T-helper 17 cell (primary cell): ENCODE data around the gene ASB9. TPM values are rescaled to one million over a fixed set of nuclear protein-coding genes. Genes with fewer than 3 reads are reported as not detected.
A peak's percentile ranks its signal among the peaks of the same experiment; 100 is the strongest.
"Not testable (repeated sequence)": the region's sequence is repeated elsewhere in the genome, so short reads cannot be mapped to it uniquely, and the experiment has no call there.

Experiments used
- ATAC-seq: fragments of 150-1000 bp; cut with Tn5 transposase; 2 replicates; pipeline ENCODE4 v1.10.0; 2021; ENCODE audit warnings: mild to moderate bottlenecking, moderate library complexity
- DNase-seq, 3 donors: peaks; one replicate each; pipeline versions ENCODE4 v3.0.0 to v3.0.0-alpha.2; 2020 to 2021
- H3K9me3 ChIP-seq: one replicate; pipeline ENCODE4 v1.7.0; 2013; ENCODE audit warnings: low read length, mild to moderate bottlenecking; ENCODE audit not compliant: control insufficient read depth, poor library complexity, severe bottlenecking
- H3K27ac Mint-ChIP-seq: one replicate; pipeline ENCODE4 v1.8.0; 2022; ENCODE audit warnings: mild to moderate bottlenecking, moderate library complexity, mixed read lengths
- H3K27me3 Mint-ChIP-seq: one replicate; pipeline ENCODE4 v1.8.0; 2022; ENCODE audit warnings: mixed read lengths
- H3K36me3 Mint-ChIP-seq: one replicate; pipeline ENCODE4 v1.8.0; 2022; ENCODE audit warnings: low read depth, mixed read lengths
- H3K4me1 Mint-ChIP-seq: one replicate; pipeline ENCODE4 v1.8.0; 2022; ENCODE audit warnings: mild to moderate bottlenecking, mixed read lengths
- H3K4me3 Mint-ChIP-seq: one replicate; pipeline ENCODE4 v1.8.0; 2022; ENCODE audit warnings: mild to moderate bottlenecking, moderate library complexity, mixed read lengths
- total RNA-seq, 4 donors: library from RNA in 2 of 4; stranded (reverse) in 2 of 4; gene quantifications; one replicate each; pipeline ENCODE4 v1.2.3 and lab custom pipeline; 2022 to 2026

The ASB9 gene
- total RNA-seq, 2 donors from 2014 or later = not detected

- Mint-ChIP-seq H3K27me3 (no peaks in the 10 kb centered on the region), H3K4me1 (no peaks in the 10 kb centered on the region), H3K36me3 (no peaks in the 10 kb centered on the region), H3K27ac (no peak overlapping the region), H3K4me3 (no peak overlapping the region)
- no peak for ATAC-seq
- H3K9me3 ChIP-seq = no peaks in the 10 kb centered on the region
- no peak for DNase-seq
Measured at GRCh38 chrX:15277604-15278003, 7.7 kb upstream of the ASB9 start.

GRCh38 chrX:15274946-15275345 lies 5.1 kb upstream of the ASB9 start:
- no peak for ATAC-seq
- H3K36me3 Mint-ChIP-seq = no peaks in the 10 kb centered on the region
- no peak overlapping the region for H3K27ac Mint-ChIP-seq

GRCh38 chrX:15273275-15273674 lies 3.4 kb upstream of the ASB9 start:
- not testable (repeated sequence) for DNase-seq, H3K4me1 Mint-ChIP-seq, H3K27me3 Mint-ChIP-seq, H3K36me3 Mint-ChIP-seq, ATAC-seq, H3K4me3 Mint-ChIP-seq, H3K27ac Mint-ChIP-seq, H3K9me3 ChIP-seq

More at GRCh38 chrX:15274946-15275345, 5.1 kb upstream of the ASB9 start:
- no peak for DNase-seq
- no peaks in the 10 kb centered on the region for H3K9me3 ChIP-seq
- Mint-ChIP-seq H3K27me3 (no peaks in the 10 kb centered on the region), H3K4me3 (no peak overlapping the region), H3K4me1 (no peaks in the 10 kb centered on the region)

DNA sequence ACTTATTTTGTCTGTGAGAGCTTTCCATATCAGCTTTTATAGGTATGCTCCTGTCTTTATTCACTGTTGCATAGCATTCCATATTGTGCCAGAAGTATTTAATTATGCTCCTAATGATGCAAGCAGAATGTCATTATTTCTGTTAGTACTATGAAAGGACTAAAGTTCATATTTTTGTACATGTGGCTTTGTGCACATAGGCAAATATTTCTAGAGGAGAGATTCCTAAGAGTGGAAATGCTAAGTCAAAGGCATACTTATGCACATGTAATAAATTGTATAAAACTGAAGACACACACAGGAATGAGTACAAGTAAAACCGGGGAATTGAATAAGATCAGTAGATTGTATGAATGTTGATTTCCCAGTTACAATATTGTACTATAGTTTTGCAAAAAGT lies 1.9 kb upstream of the ASB9 start:
- no peaks in the 10 kb centered on the region for H3K27me3 Mint-ChIP-seq
- ATAC-seq (no peak), DNase-seq (no peak)
- H3K9me3 ChIP-seq = no peaks in the 10 kb centered on the region
- H3K27ac Mint-ChIP-seq = no peak overlapping the region
- H3K36me3 Mint-ChIP-seq = no peaks in the 10 kb centered on the region
- no peak overlapping the region for H3K4me3 Mint-ChIP-seq
- H3K4me1 Mint-ChIP-seq = peaks cover 3% of the 10 kb centered on the region

- DNase-seq = no peak
- H3K4me3 Mint-ChIP-seq = no peak overlapping the region
- no peak overlapping the region for H3K27ac Mint-ChIP-seq
- no peaks in the 10 kb centered on the region for H3K27me3 Mint-ChIP-seq
- ATAC-seq = no peak
- H3K36me3 Mint-ChIP-seq = no peaks in the 10 kb centered on the region
- H3K9me3 ChIP-seq = no peaks in the 10 kb centered on the region
- peaks cover 3% of the 10 kb centered on the region for H3K4me1 Mint-ChIP-seq
Measured at GRCh38 chrX:15269120-15269519, 763 bp downstream of the ASB9 start.

GRCh38 chrX:15254852-15255251 lies 15.0 kb downstream of the ASB9 start:
- H3K9me3 ChIP-seq = no peaks in the 10 kb centered on the region
- Mint-ChIP-seq H3K36me3 (no peaks in the 10 kb centered on the region), H3K4me1 (no peaks in the 10 kb centered on the region), H3K27me3 (no peaks in the 10 kb centered on the region), H3K4me3 (no peak overlapping the region), H3K27ac (no peak overlapping the region)
- DNase-seq (no peak), ATAC-seq (no peak)

- Mint-ChIP-seq H3K36me3 (no peaks in the 10 kb centered on the region), H3K27ac (no peak overlapping the region), H3K4me3 (no peak overlapping the region), H3K27me3 (no peaks in the 10 kb centered on the region), H3K4me1 (peaks cover 2% of the 10 kb centered on the region)
- no peak for ATAC-seq
- DNase-seq = no peak
- H3K9me3 ChIP-seq = no peaks in the 10 kb centered on the region
Measured at GRCh38 chrX:15245896-15246295, 24.0 kb downstream of the ASB9 start.

DNA sequence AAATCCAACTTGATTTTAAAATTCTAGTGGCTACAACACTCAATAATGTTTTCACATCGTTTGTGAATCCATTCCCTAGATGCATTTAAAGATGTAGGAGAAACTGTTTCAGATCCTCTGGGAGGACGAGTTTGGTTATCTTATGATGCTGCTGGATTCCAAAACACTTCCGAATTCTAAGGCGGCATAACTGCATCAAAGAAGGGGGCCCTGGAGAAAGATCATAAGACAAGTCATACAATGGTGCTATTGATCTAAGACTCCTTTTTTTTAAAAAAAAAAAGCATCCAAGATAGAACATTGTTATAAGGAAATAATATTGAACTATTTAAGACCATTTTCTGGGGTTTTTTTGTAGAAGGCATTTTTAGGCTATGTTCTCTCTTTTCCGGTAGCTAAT lies 25.5 kb downstream of the ASB9 start:
- Mint-ChIP-seq H3K27ac (no peak overlapping the region), H3K36me3 (no peaks in the 10 kb centered on the region), H3K27me3 (no peaks in the 10 kb centered on the region), H3K4me1 (peaks cover 2% of the 10 kb centered on the region), H3K4me3 (no peak overlapping the region)
- H3K9me3 ChIP-seq = no peaks in the 10 kb centered on the region
- DNase-seq (no peak), ATAC-seq (no peak)

GRCh38 chrX:15242899-15243555 lies 26.9 kb downstream of the ASB9 start:
- peaks cover 2% of the 10 kb centered on the region for H3K4me1 Mint-ChIP-seq

GRCh38 chrX:15241301-15241700 lies 28.6 kb downstream of the ASB9 start:
- Mint-ChIP-seq H3K36me3 (no peaks in the 10 kb centered on the region), H3K4me3 (no peak overlapping the region), H3K27ac (no peak overlapping the region), H3K27me3 (no peaks in the 10 kb centered on the region), H3K4me1 (peaks cover 2% of the 10 kb centered on the region)
- DNase-seq (no peak), ATAC-seq (no peak)
- no peaks in the 10 kb centered on the region for H3K9me3 ChIP-seq

More at GRCh38 chrX:15242899-15243555, 26.9 kb downstream of the ASB9 start:
- no peaks in the 10 kb centered on the region for H3K9me3 ChIP-seq
- Mint-ChIP-seq H3K4me3 (no peak overlapping the region), H3K27ac (no peak overlapping the region), H3K36me3 (no peaks in the 10 kb centered on the region), H3K27me3 (no peaks in the 10 kb centered on the region)
- ATAC-seq (no peak), DNase-seq (peak in 1 of 3 donors; percentile 7)

DNA sequence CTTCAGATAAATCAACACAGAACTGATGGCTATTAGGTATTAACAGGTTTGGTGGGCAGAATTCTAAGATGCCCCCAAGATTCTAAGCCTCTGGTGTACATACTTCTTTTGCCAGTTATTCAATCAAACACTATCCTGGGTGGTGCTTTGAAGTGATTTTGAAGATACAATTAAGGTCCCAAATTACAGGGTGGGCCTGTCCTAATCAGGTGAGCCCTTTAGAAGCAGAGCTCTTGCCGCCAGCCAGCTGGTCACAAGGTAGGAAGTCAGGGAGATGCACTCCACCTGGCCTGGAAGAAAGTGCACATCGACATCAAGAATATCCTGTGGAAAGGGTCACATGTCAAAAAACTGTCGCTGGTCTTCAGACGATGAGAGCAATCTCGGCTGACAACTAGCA lies 29.5 kb downstream of the ASB9 start:
- H3K27ac Mint-ChIP-seq = no peak overlapping the region
- H3K4me3 Mint-ChIP-seq = no peak overlapping the region
- no peaks in the 10 kb centered on the region for H3K36me3 Mint-ChIP-seq
- no peaks in the 10 kb centered on the region for H3K9me3 ChIP-seq
- no peak for ATAC-seq
- no peaks in the 10 kb centered on the region for H3K27me3 Mint-ChIP-seq
- DNase-seq = no peak
- peaks cover 2% of the 10 kb centered on the region for H3K4me1 Mint-ChIP-seq

DNA sequence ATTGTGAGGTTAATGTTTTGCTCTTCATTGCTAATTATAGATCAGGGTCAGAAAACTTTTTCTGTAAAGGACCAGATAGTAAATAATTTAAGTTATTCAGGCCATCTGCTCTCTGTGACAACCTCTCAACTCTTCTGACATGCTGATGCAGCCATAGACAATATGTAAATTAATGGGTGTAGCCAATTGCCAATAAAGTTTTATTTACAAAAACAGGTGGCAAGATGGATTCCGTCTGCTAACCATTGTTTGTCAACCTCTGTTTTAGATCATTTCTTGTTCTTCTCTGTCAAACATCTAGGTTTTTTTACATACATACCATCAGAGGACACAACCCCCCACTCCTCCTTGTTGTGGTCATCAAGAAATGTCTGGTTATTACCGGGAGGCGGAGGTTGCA lies 33.7 kb downstream of the ASB9 start:
- Mint-ChIP-seq H3K27ac (no peak overlapping the region), H3K4me3 (no peak overlapping the region), H3K27me3 (no peaks in the 10 kb centered on the region), H3K36me3 (no peaks in the 10 kb centered on the region), H3K4me1 (no peaks in the 10 kb centered on the region)
- ATAC-seq = no peak
- DNase-seq = no peak
- no peaks in the 10 kb centered on the region for H3K9me3 ChIP-seq

DNA sequence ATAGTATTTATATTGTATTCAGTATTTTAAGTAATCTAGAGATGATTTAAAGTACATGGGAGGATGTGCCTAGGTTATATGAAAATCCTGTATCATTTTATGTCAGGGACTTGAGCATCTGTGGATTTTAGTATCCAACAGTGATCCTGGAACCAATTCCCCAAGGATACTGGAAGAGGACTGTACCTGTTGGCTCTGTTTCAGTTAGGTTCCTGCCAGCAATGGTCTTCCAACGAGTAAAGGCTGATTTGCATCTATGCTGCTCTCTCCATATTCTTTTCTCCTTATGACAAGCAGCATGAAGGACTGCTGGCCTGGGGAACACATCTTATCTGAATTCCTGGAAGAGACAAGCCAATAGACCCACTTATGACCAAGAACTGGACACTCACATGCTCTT lies 34.9 kb downstream of the ASB9 start:
- no peak for DNase-seq
- Mint-ChIP-seq H3K27ac (no peak overlapping the region), H3K36me3 (no peaks in the 10 kb centered on the region), H3K27me3 (no peaks in the 10 kb centered on the region), H3K4me3 (no peak overlapping the region), H3K4me1 (no peaks in the 10 kb centered on the region)
- no peaks in the 10 kb centered on the region for H3K9me3 ChIP-seq
- ATAC-seq = no peak

- ATAC-seq (no peak), DNase-seq (no peak)
- no peaks in the 10 kb centered on the region for H3K9me3 ChIP-seq
- H3K27me3 Mint-ChIP-seq = no peaks in the 10 kb centered on the region
- peak overlapping the region; percentile 45 for H3K4me3 Mint-ChIP-seq
- H3K4me1 Mint-ChIP-seq = no peaks in the 10 kb centered on the region
- H3K36me3 Mint-ChIP-seq = no peaks in the 10 kb centered on the region
- no peak overlapping the region for H3K27ac Mint-ChIP-seq
Measured at GRCh38 chrX:15233416-15234015, 36.4 kb downstream of the ASB9 start.
